ENCODE data around the gene ADGRV1. TPM values are rescaled to one million over a fixed set of nuclear protein-coding genes. Genes with fewer than 3 reads are reported as not detected.

ADGRV1 gene
- total RNA-seq, 1 experiment from 2014 or later = 64.8 TPM

DNA sequence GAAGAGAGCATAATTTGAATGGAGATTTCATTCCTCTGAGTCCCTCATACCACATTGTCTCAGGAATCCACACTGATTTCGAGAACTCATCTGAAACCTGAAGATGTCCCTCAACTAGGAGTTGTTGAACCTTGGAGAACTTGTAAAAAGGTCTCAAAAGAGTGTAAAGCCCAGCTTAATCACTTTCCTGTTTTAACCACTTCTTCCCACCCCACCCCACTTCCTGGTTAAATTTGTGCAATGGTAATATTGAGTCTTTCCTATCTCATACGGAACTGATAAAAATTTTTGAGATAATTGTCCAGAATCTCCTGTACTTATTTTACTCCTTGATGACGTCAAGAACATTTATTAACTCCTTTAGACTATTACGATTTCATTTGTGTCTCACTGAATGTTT is 583.8 kb downstream of the ADGRV1 start:
- no peak overlapping the region for H3K4me3 Mint-ChIP-seq
- no peak overlapping the region for H2AK5ac ChIP-seq (ENCODE audit: insufficient read length, low read length)
- no peaks in the 10 kb centered on the region; the same call in 1 of the 2 replicates for H3K4me1 ChIP-seq (ENCODE audit: insufficient read depth, low read length)
- no peak overlapping the region for H3K14ac ChIP-seq (ENCODE audit: insufficient read depth, low read length)
- no peaks in the 10 kb centered on the region for H3K79me2 ChIP-seq (ENCODE audit: insufficient read depth, low read length)
- H3K27me3 Mint-ChIP-seq (ENCODE audit: low read depth) = no peaks in the 10 kb centered on the region
- H3K18ac ChIP-seq (ENCODE audit: insufficient read length, low read depth, low read length) = no peak overlapping the region
- H3K9me3 Mint-ChIP-seq = peaks cover under 1 to 3% of the 10 kb centered on the region in 2 experiments; a peak in 1 of 5 replicates
- no peak overlapping the region for H3K4me2 ChIP-seq (ENCODE audit: insufficient read depth, insufficient read length, low read length)
- H3K27ac Mint-ChIP-seq = no peak overlapping the region
- H3K23me2 ChIP-seq (ENCODE audit: insufficient read length, low read depth, low read length, poor library complexity, severe bottlenecking) = no peaks in the 10 kb centered on the region
- no peak overlapping the region for H2BK20ac ChIP-seq (ENCODE audit: low read depth, low read length, poor library complexity, severe bottlenecking)
- H3T11ph ChIP-seq (ENCODE audit: low read length) = no peak overlapping the region
- no peak overlapping the region for H3K56ac ChIP-seq (ENCODE audit: insufficient read length, low read depth, low read length)
- H2BK5ac ChIP-seq (ENCODE audit: insufficient read length, low read length) = no peak overlapping the region
- H3K27ac ChIP-seq (ENCODE audit: insufficient read length, low read depth, low read length) = no peak overlapping the region
- H3K9me3 ChIP-seq (ENCODE audit: control insufficient read depth, low read depth, low read length) = no peaks in the 10 kb centered on the region
- no peak overlapping the region for H2BK120ac ChIP-seq (ENCODE audit: low read depth, low read length, poor library complexity, severe bottlenecking)
- no peak overlapping the region for H4K8ac ChIP-seq (replicated peaks; ENCODE audit: insufficient read length, low read depth, low read length)
- H3K27me3 ChIP-seq (ENCODE audit: insufficient read depth, low read length) = no peaks in the 10 kb centered on the region
- peaks cover 2 to 3% (median 2%) of the 10 kb centered on the region in 3 experiments for H3K36me3 Mint-ChIP-seq (ENCODE audit: insufficient read depth in 1 of 3, low read depth in 3 of 3)
- H3K4ac ChIP-seq (ENCODE audit: low read depth, low read length) = no peak overlapping the region
- no peak for DNase-seq
- no CpG with 5 or more reads among the region's 4 CpGs for WGBS (ENCODE audit: extremely low coverage, insufficient read length, low lambda C conversion rate)
- H3K4me1 Mint-ChIP-seq = peaks cover 9 to 16% of the 10 kb centered on the region in 2 experiments
- no peak overlapping the region for H3K9ac ChIP-seq (ENCODE audit: extremely low read depth, insufficient read length, low read length)
- H4K5ac ChIP-seq (ENCODE audit: insufficient read length, low read depth, low read length) = no peak overlapping the region
- no peak overlapping the region for H2AFZ ChIP-seq (ENCODE audit: low read length)
- TF ChIP-seq, protein P1, sequence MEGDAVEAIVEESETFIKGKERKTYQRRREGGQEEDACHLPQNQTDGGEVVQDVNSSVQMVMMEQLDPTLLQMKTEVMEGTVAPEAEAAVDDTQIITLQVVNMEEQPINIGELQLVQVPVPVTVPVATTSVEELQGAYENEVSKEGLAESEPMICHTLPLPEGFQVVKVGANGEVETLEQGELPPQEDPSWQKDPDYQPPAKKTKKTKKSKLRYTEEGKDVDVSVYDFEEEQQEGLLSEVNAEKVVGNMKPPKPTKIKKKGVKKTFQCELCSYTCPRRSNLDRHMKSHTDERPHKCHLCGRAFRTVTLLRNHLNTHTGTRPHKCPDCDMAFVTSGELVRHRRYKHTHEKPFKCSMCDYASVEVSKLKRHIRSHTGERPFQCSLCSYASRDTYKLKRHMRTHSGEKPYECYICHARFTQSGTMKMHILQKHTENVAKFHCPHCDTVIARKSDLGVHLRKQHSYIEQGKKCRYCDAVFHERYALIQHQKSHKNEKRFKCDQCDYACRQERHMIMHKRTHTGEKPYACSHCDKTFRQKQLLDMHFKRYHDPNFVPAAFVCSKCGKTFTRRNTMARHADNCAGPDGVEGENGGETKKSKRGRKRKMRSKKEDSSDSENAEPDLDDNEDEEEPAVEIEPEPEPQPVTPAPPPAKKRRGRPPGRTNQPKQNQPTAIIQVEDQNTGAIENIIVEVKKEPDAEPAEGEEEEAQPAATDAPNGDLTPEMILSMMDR (conservative IDR thresholded peaks at IDR 0.05) = no peak
- H3K23ac ChIP-seq (ENCODE audit: insufficient read length, low read depth, low read length) = no peak overlapping the region
- no peak overlapping the region for H2BK15ac ChIP-seq (ENCODE audit: low read depth, low read length)
- H2BK12ac ChIP-seq (ENCODE audit: insufficient read length, low read depth, low read length) = no peak overlapping the region
- H4K91ac ChIP-seq (ENCODE audit: insufficient read length, low read depth, low read length) = no peak overlapping the region
- no peaks in the 10 kb centered on the region for H3K79me1 ChIP-seq (ENCODE audit: insufficient read depth, low read depth, low read length, poor library complexity, severe bottlenecking)
- H4K20me1 ChIP-seq (ENCODE audit: control insufficient read depth, insufficient read depth, insufficient read length) = no peaks in the 10 kb centered on the region

Data from H9 (cell line).